OCI-LY7 (cell line): ENCODE results near the gene CA9. TPM values are rescaled to one million over a fixed set of nuclear protein-coding genes. Genes with fewer than 3 reads are reported as not detected.

Experiments used
- BruUV-seq: library from RNA; stranded (reverse); fragments of 400-500 nt; replicated peaks from 2 replicates; lab custom pipeline; 2021; lab: Mats Ljungman, UMichigan
- CTCF ChIA-PET: fragments of 300-600 bp; sonication (Branson Sonifier 250); formaldehyde crosslinking; loops from one replicate; lab custom pipeline; 2022; ENCODE audit warnings: antibody characterized with exemption; ENCODE audit not compliant: unreplicated experiment; lab: Charles Lee
- POLR2A ChIA-PET: fragments of 300-600 bp; sonication (Branson Sonifier 250); formaldehyde crosslinking; loops from one replicate; lab custom pipeline; 2022; ENCODE audit warnings: antibody characterized with exemption; lab: Charles Lee
- DNase-seq: peaks from one replicate; pipeline ENCODE4 v3.0.0-alpha.2; 2015; ENCODE audit warnings: low spot score
- H2AFZ ChIP-seq: fragments of 200-600 bp; sonication (generic), shearing (Covaris generic); 2 replicates; pipeline ENCODE4 v1.6.1; 2014; ENCODE audit warnings: mild to moderate bottlenecking, antibody characterized with exemption, low read length, moderate library complexity
- H3K27ac ChIP-seq: fragments of 200-600 bp; sonication (generic); 2 replicates; pipeline ENCODE4 v1.5.1; 2014; ENCODE audit warnings: mixed run types, low read depth, mild to moderate bottlenecking, moderate library complexity, low read length, inconsistent platforms; ENCODE audit not compliant: poor library complexity, severe bottlenecking
- H3K36me3 ChIP-seq: fragments of 200-600 bp; sonication (generic); 2 replicates; pipeline ENCODE4 v1.6.1; 2014; ENCODE audit warnings: mild to moderate bottlenecking, antibody characterized with exemption, low read length, moderate library complexity, mixed read lengths; ENCODE audit not compliant: insufficient read depth
- H3K4me1 ChIP-seq: fragments of 200-600 bp; sonication (generic); 2 replicates; pipeline ENCODE4 v1.5.1; 2014; ENCODE audit warnings: mild to moderate bottlenecking, low read length; ENCODE audit not compliant: insufficient read depth, poor library complexity, severe bottlenecking
- H3K4me2 ChIP-seq: fragments of 200-600 bp; sonication (generic); 2 replicates; pipeline ENCODE4 v1.6.1; 2014; ENCODE audit warnings: mild to moderate bottlenecking, low read length
- H3K4me3 ChIP-seq: fragments of 200-600 bp; sonication (generic); 2 replicates; pipeline ENCODE4 v1.5.1; 2014; ENCODE audit warnings: mild to moderate bottlenecking, low read depth, low read length; ENCODE audit not compliant: poor library complexity, severe bottlenecking
- H3K79me2 ChIP-seq: fragments of 200-600 bp; sonication (generic); 2 replicates; pipeline ENCODE4 v1.6.1; 2016; ENCODE audit warnings: low read depth, mild to moderate bottlenecking, low read length, moderate library complexity, mixed read lengths; ENCODE audit not compliant: insufficient read depth
- H3K9me2 ChIP-seq: fragments of 200-600 bp; sonication (generic); 2 replicates; pipeline ENCODE4 v1.6.1; 2016; ENCODE audit warnings: mild to moderate bottlenecking, low read length, mixed read lengths; ENCODE audit not compliant: insufficient read depth
- H3K9me3 ChIP-seq: fragments of 200-600 bp; sonication (generic); 2 replicates; pipeline ENCODE4 v1.6.1; 2014; ENCODE audit warnings: mild to moderate bottlenecking, mixed run types, low read length, mixed read lengths
- H4K20me1 ChIP-seq: fragments of 200-600 bp; sonication (generic); 2 replicates; pipeline ENCODE4 v1.6.1; 2014; ENCODE audit warnings: mild to moderate bottlenecking, antibody characterized with exemption, low read length, moderate library complexity, mixed read lengths; ENCODE audit not compliant: insufficient read depth
- EZH2phosphoT487 ChIP-seq: fragments of 200-600 bp; sonication (generic); IDR thresholded peaks from 2 replicates; pipeline ENCODE4 v1.6.1; 2018; ENCODE audit warnings: low read depth, borderline replicate concordance, mild to moderate bottlenecking, mixed run types, antibody characterized with exemption, low read length, moderate library complexity, mixed read lengths
- intact Hi-C: fragments of 100-400 bp; cut with micrococcal nuclease; formaldehyde crosslinking; loops from one replicate; pipeline ENCODE4 v1.10.0; 2022; ENCODE audit not compliant: unreplicated experiment
- total RNA-seq, 2 experiments: library from RNA; depleted of rRNA in 1 of 2; stranded (reverse); fragments of >200 nt in 1 of 2; shearing (Covaris generic) in 1 of 2; gene quantifications; 2 replicates each; pipeline ENCODE4 v1.2.3, GENCODE V29; 2014 to 2022
- TF ChIP-seq, protein P1 (sequence below): fragments of 200-600 bp; sonication (generic); conservative IDR thresholded peaks from 2 replicates; pipeline ENCODE4 v1.5.1; 2014; ENCODE audit warnings: mild to moderate bottlenecking, antibody characterized with exemption, low read length, moderate library complexity, mixed read lengths

The CA9 gene
- total RNA-seq, 2 experiments from 2014 or later: 0.16 TPM; not detected in 1

DNA sequence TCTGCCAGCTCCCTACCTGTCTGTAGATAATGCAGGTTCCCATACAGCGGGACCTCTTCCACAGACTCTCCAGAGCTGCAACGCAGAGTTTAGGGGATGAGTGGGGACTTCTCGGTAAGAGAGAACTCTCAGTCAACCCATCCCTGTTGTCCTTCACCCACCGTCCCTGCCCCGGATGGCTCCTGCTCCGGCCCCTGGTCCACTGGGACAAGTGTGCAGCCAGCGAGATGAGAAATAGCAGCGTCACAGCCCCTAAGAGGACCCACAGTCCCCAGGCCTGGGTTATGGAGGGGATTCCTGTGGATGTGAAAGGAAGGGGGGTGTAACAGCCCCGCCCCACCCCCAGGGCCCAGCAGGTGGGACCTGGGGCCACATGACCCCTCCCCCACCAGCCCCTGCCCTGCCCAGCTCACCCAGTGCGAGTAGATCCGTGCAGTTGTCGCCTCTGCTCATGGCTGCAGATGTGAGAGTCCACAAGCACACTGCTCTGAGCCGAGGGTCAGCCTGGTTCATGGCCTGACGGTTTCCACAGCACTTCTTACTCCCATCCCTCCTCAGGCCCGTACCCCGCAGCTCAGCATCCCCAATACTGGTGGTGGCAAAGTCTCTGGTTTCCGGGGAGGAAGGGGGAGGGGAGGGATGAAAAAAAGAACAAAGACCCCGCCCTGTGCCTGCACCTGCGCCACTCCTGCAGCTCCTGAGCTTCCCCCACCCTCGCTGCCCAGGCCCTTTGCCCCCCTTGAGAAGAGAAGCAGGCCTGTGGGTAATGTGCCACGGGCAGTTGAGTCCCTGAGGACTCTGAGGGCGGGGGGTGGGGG is 23.2 kb upstream of the CA9 start, which contains the start of gene SIT1:
TSS of gene SIT1 (minus strand) at position 591 of the 818 bp plus-strand sequence. CDS start at position 513, 78 bp downstream.
- DNase-seq: peak; percentile 82
- Histone ChIP-seq H3K79me2 (peaks cover 34% of the 10 kb centered on the region; the same call in 1 of the 2 replicates), H3K27ac (peak within 1 kb of the TSS; percentile 89), H3K9me2 (no peaks in the 10 kb centered on the region), H3K4me2 (peak within 1 kb of the TSS; percentile 78), H4K20me1 (no peaks in the 10 kb centered on the region), H2AFZ (peak within 1 kb of the TSS; percentile 33), H3K36me3 (peaks cover 23% of the 10 kb centered on the region), H3K9me3 (no peaks in the 10 kb centered on the region), H3K4me1 (peaks cover 66% of the 10 kb centered on the region), H3K4me3 (peak within 1 kb of the TSS; percentile 92)
- intact Hi-C loops: no loop called here
- no TSS peak for BruUV-seq
- TF ChIP-seq, protein P1, sequence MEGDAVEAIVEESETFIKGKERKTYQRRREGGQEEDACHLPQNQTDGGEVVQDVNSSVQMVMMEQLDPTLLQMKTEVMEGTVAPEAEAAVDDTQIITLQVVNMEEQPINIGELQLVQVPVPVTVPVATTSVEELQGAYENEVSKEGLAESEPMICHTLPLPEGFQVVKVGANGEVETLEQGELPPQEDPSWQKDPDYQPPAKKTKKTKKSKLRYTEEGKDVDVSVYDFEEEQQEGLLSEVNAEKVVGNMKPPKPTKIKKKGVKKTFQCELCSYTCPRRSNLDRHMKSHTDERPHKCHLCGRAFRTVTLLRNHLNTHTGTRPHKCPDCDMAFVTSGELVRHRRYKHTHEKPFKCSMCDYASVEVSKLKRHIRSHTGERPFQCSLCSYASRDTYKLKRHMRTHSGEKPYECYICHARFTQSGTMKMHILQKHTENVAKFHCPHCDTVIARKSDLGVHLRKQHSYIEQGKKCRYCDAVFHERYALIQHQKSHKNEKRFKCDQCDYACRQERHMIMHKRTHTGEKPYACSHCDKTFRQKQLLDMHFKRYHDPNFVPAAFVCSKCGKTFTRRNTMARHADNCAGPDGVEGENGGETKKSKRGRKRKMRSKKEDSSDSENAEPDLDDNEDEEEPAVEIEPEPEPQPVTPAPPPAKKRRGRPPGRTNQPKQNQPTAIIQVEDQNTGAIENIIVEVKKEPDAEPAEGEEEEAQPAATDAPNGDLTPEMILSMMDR: no peak
- no peak for TF ChIP-seq EZH2phosphoT487
- POLR2A ChIA-PET: interaction anchor here (0.7 to 7.6 kb wide), 13 partner anchors 11 to 114 kb away, joined by 3 to 110 read pairs (median 4); partner anchors contain the start of genes ARHGEF39, CD72, CREB3 and TLN1
- CTCF ChIA-PET: interaction anchor here (0.6 to 1.5 kb wide), 6 partner anchors 31 to 98 kb away, joined by 3 to 9 read pairs (median 4); partner anchors contain the start of genes GBA2 and RGP1

DNA sequence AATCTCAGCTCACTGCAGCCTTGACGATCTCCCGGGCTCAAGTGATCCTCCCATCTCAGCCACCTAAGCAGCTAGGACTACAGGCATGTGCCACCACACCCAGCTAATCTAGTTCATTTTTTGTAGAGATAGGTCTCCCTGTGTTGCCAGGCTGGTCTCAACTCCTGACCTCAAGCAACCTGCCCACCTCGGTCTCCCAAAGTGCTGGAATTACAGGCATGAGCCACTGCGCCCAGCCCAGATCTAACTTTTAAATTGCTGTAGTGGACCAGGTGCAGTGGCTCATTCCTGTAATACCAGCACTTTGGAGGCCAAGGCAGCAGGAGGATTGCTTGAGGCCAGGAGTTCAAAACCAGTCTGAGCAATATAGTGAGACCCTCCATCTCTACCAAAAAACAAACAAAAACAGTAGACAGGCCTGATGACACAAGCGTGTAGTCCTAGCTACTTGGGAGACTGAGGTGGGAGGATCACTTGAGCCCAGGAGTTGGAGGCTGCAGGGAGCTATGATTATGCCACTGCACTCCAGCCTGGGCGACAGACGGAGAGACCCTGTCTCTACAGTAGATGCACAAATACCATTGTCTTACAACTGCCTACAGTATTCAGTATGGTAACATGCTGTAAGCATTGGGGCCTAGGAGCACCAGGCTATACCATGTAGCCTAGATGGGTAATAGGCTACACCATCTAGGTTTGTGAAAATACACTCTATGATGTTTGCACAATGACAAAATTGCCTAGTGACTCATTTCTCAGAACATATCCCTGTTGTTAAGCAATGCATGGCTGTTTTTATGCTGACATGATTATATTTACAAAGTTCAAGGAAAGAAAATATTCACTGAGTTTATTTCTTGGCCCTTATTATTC is 21.5 kb upstream of the CA9 start:
- peaks cover 23% of the 10 kb centered on the region for H3K36me3 ChIP-seq
- H3K9me2 ChIP-seq: no peaks in the 10 kb centered on the region
- peak overlapping the region; percentile 33; the same call in 1 of the 2 replicates for H2AFZ ChIP-seq
- no TSS peak for BruUV-seq
- ChIA-PET POLR2A (interaction anchor here (0.6 to 7.6 kb wide), 6 partner anchors 13 to 32 kb away, joined by 3 to 110 read pairs (median 3); partner anchors contain the start of genes ARHGEF39 and CD72), CTCF (interaction anchor here (0.9 to 1.5 kb wide), 3 partner anchors 33 to 75 kb away, joined by 3 to 4 read pairs (median 4); no protein-coding TSS in a partner anchor)
- H3K79me2 ChIP-seq: peaks cover 31% of the 10 kb centered on the region; the same call in 1 of the 2 replicates
- TF ChIP-seq EZH2phosphoT487: no peak
- TF ChIP-seq, protein P1: no peak
- no peak overlapping the region for H3K4me3 ChIP-seq
- no peaks in the 10 kb centered on the region for H3K9me3 ChIP-seq
- peak overlapping the region; percentile 89 for H3K27ac ChIP-seq
- H4K20me1 ChIP-seq: no peaks in the 10 kb centered on the region
- no peak for DNase-seq
- intact Hi-C loops: no loop called here
- H3K4me2 ChIP-seq: peak overlapping the region; percentile 78
- peaks cover 56% of the 10 kb centered on the region for H3K4me1 ChIP-seq
